HepG2 (cell line): ENCODE measurements around the gene PPIA. TPM values are rescaled to one million over a fixed set of nuclear protein-coding genes. Genes with fewer than 3 reads are reported as not detected.

Experiments used
- ATAC-seq: fragments of 200-7000 bp; cut with Tn5 transposase; 3 replicates; pipeline ENCODE4 v1.9.1; 2020; ENCODE audit warnings: mild to moderate bottlenecking, moderate library complexity
- BruUV-seq: library from RNA; stranded (reverse); fragments of 400-500 nt; replicated peaks from 2 replicates; lab custom pipeline; 2021; lab: Mats Ljungman, UMichigan
- CTCF ChIA-PET: fragments of 300-600 bp; formaldehyde crosslinking; extraction: SDS; loops from one replicate; lab custom pipeline; 2021; ENCODE audit warnings: low total read pairs, inconsistent platforms, low intra/inter-chr PET ratio; lab: Yijun Ruan, JAX
- POLR2A ChIA-PET: fragments of 350-600 bp; sonication (Branson Sonifier 250); formaldehyde crosslinking; loops from one replicate; lab custom pipeline; 2020; ENCODE audit warnings: antibody characterized with exemption, inconsistent platforms; lab: Yijun Ruan, JAX
- DNase-seq: peaks from one replicate; pipeline ENCODE4 v3.0.0-alpha.2; 2015; ENCODE audit warnings: low spot score
- FAIRE-seq: peaks from 3 replicates; lab custom pipeline; 2011; peaks lifted over from hg19 to GRCh38; lab: Jason Lieb, UNC
- H2AFZ ChIP-seq: one replicate; pipeline ENCODE4 v1.6.1; 2011; ENCODE audit warnings: low read length, inconsistent platforms
- H3K27ac ChIP-seq: fragments of 300-600 bp; 3 replicates; pipeline ENCODE4 v1.8.0; 2011; ENCODE audit warnings: mixed run types, mild to moderate bottlenecking, mixed read lengths, low read length, inconsistent platforms; ENCODE audit not compliant: insufficient read depth; ENCODE audit errors: extremely low read length
- H3K27me3 ChIP-seq, 2 experiments: fragments of 200-600 bp in 1 of 2; 2 replicates in 1 of 2; 3 replicates in 1 of 2; pipeline versions ENCODE4 v1.6.0 to v1.8.0; 2011; ENCODE audit warnings: low read length in 2 of 2, mild to moderate bottlenecking in 2 of 2, moderate library complexity in 2 of 2, inconsistent platforms in 1 of 2; ENCODE audit not compliant: insufficient read depth in 2 of 2, control insufficient read depth in 1 of 2
- H3K36me3 ChIP-seq, 2 experiments: fragments of 200-600 bp in 1 of 2; replicated peaks in 1 of 2; 2 replicates in 1 of 2; 3 replicates in 1 of 2; pipeline versions ENCODE4 v1.5.1 to v1.8.0; 2011; ENCODE audit warnings: low read length in 2 of 2, inconsistent platforms in 1 of 2; ENCODE audit not compliant: insufficient read depth in 2 of 2, control insufficient read depth in 1 of 2
- H3K4me1 ChIP-seq: 2 replicates; pipeline ENCODE4 v1.5.1; 2012; ENCODE audit warnings: low read length, inconsistent platforms; ENCODE audit not compliant: insufficient read depth
- H3K4me2 ChIP-seq: 2 replicates; pipeline ENCODE4 v1.6.0; 2011; ENCODE audit warnings: low read depth, low read length, inconsistent platforms
- H3K4me3 ChIP-seq, 3 experiments: fragments of 200-600 bp in 1 of 3; sonication (generic), shearing (Covaris generic) in 1 of 3; replicated peaks in 1 of 3; 2 replicates each; pipeline ENCODE4 v1.5.1; 2011 to 2016; ENCODE audit warnings: low read length in 3 of 3, inconsistent platforms in 2 of 3, low read depth in 2 of 3, mild to moderate bottlenecking in 2 of 3, control low read depth in 1 of 3, mixed read lengths in 1 of 3; ENCODE audit not compliant: insufficient read depth in 1 of 3
- H3K79me2 ChIP-seq: one replicate; pipeline ENCODE4 v1.6.1; 2011; ENCODE audit warnings: low read length, inconsistent platforms; ENCODE audit not compliant: insufficient read depth
- H3K9ac ChIP-seq: 2 replicates; pipeline ENCODE4 v1.6.0; 2011; ENCODE audit warnings: mild to moderate bottlenecking, low read depth, low read length, inconsistent platforms; ENCODE audit not compliant: insufficient read depth
- H3K9me3 ChIP-seq: 2 replicates; pipeline ENCODE4 v1.5.1; 2012; ENCODE audit warnings: mild to moderate bottlenecking, low read length
- H4K20me1 ChIP-seq: 2 replicates; pipeline ENCODE4 v1.6.0; 2011; ENCODE audit warnings: inconsistent platforms, mild to moderate bottlenecking, low read length, moderate library complexity; ENCODE audit not compliant: insufficient read depth
- SMC3 ChIP-seq: IDR thresholded peaks from 2 replicates; pipeline ENCODE4 v1.6.1; 2011; ENCODE audit warnings: low read length, improper control_type of control experiment
- TBX3 ChIP-seq: fragments of 450-650 bp; IDR thresholded peaks from 2 replicates; pipeline ENCODE4 v1.6.1; 2017; ENCODE audit warnings: antibody characterized with exemption, mild to moderate bottlenecking, inconsistent platforms, borderline replicate concordance
- ZNF501 ChIP-seq: sonication (generic); formaldehyde crosslinking; IDR thresholded peaks from 2 replicates; pipeline ENCODE4 v1.5.1; 2020; ENCODE audit warnings: mild to moderate bottlenecking, moderate library complexity, missing genetic modification reagents
- WGBS: methylation state at CpG from one replicate; pipeline ENCODE4 v1.1.6; 2017; ENCODE audit warnings: low lambda C conversion rate; 5-methylcytosine and 5-hydroxymethylcytosine counted together
- in situ Hi-C: cut with HindIII; loops from 2 replicates; pipeline ENCODE4 v1.10.0; 2017; ENCODE audit warnings: low pct_unique_long_range_greater_than_20kb; ENCODE audit not compliant: extremely low pct_ligation_motif_present
- intact Hi-C: fragments of 100-400 bp; cut with micrococcal nuclease; formaldehyde crosslinking; loops from one replicate; pipeline ENCODE4 v1.10.0; 2022; ENCODE audit not compliant: unreplicated experiment
- polyA plus RNA-seq, 8 experiments: library from polyadenylated mRNA; depleted of rRNA in 3 of 8; stranded (reverse) in 7 of 8; unstranded in 1 of 8; fragments of >200 nt; fragmentation: Illumina TruSeq in 4 of 8; extraction: Trizol in 4 of 8; gene quantifications; 2 replicates each; pipeline versions ENCODE4 v1.2.1 to v1.2.3, GENCODE V29; 2011 to 2016; ENCODE audit warnings: low read depth in 4 of 8, missing spikeins in 1 of 8, mixed read lengths in 1 of 8; ENCODE audit not compliant: insufficient read depth in 1 of 8
- total RNA-seq, 5 experiments: library from RNA; depleted of rRNA; stranded (reverse); fragments of >200 nt; fragmentation: Illumina TruSeq; extraction: Trizol; gene quantifications; 2 replicates each; pipeline ENCODE4 v1.2.3, GENCODE V29; 2016; ENCODE audit warnings: low read depth in 1 of 5
- TF ChIP-seq, protein P1 (sequence below), 2 experiments: sonication (generic) in 1 of 2; formaldehyde crosslinking in 1 of 2; IDR thresholded peaks; 2 replicates each; pipeline versions ENCODE4 v1.4.0 to v1.6.1; 2018 to 2020; ENCODE audit warnings: missing genetic modification reagents in 2 of 2, borderline replicate concordance in 1 of 2, low read depth in 1 of 2, mild to moderate bottlenecking in 1 of 2, missing biosample characterization in 1 of 2
- TF ChIP-seq, protein P2 (sequence below): sonication (generic); formaldehyde crosslinking; IDR thresholded peaks from 2 replicates; pipeline ENCODE4 v1.4.0; 2020; ENCODE audit warnings: missing genetic modification reagents, borderline replicate concordance
- TF ChIP-seq, protein P3 (sequence below): sonication (generic); formaldehyde crosslinking; IDR thresholded peaks from 2 replicates; pipeline ENCODE4 v1.8.1; 2022; ENCODE audit warnings: low read depth, mild to moderate bottlenecking, missing genetic modification reagents

Gene PPIA
- total and polyA plus RNA-seq, 2 of the 13 experiments (the other 11 are each of a cell fraction or from before 2014, with no cell fraction given), result 2,268 to 3,010 TPM

DNA sequence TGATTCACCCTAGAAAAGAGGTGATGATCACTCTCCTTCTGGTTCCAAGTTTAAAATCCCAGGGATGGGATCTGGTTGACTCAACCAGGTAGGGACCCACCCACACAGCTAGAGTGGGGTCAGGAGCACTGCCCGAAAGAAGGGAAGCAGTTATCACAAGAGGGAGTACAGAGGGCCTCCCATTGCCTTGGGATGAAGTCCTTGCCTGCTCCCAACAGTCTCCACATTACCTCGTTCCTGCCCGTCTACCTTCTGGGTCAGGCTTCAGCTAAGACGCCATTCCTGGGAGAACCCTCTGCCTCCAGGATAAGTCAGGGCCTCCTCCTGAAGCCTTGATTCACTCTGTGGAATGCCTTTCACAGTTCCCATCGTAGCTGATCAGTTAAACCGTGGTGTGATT is 24.0 kb upstream of the PPIA start:
- no peak overlapping the region for H3K9ac ChIP-seq
- H3K36me3 ChIP-seq, result peaks cover 0 to 3% of the 10 kb centered on the region in 2 experiments; a peak in 1 of 5 replicates
- in situ Hi-C loops (loop anchor here (25.0 kb wide), 1 partner anchor 185 kb away; the partner anchor contains the start of gene TMED4), intact Hi-C loops (no loop called here)
- H2AFZ ChIP-seq, result no peak overlapping the region
- FAIRE-seq (no peak), DNase-seq (no peak), ATAC-seq (no peak)
- TF ChIP-seq, protein P1, sequence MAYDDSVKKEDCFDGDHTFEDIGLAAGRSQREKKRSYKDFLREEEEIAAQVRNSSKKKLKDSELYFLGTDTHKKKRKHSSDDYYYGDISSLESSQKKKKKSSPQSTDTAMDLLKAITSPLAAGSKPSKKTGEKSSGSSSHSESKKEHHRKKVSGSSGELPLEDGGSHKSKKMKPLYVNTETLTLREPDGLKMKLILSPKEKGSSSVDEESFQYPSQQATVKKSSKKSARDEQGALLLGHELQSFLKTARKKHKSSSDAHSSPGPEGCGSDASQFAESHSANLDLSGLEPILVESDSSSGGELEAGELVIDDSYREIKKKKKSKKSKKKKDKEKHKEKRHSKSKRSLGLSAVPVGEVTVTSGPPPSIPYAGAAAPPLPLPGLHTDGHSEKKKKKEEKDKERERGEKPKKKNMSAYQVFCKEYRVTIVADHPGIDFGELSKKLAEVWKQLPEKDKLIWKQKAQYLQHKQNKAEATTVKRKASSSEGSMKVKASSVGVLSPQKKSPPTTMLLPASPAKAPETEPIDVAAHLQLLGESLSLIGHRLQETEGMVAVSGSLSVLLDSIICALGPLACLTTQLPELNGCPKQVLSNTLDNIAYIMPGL (CRISPR knock-in tag; IDR thresholded peaks at IDR 0.05; ENCODE audit: borderline replicate concordance in 1 of 2, low read depth in 1 of 2), result 0 out of 4 replicates have a peak, but pooled peaks of 1 of the 2 experiments have one; percentile 13
- no peak for TF ChIP-seq TBX3
- peaks cover 35% of the 10 kb centered on the region for H3K4me1 ChIP-seq
- CTCF ChIA-PET, result interaction anchor here (0.7 kb wide), 1 partner anchor 75 kb away, joined by 4 read pairs; the partner anchor contains the start of gene H2AZ2
- WGBS, result 45% methylated on average over 5 of the region's 6 CpGs
- POLR2A ChIA-PET, result interaction anchor here (1.6 kb wide), 1 partner anchor 75 kb away, joined by 3 read pairs; the partner anchor contains the start of gene H2AZ2
- H4K20me1 ChIP-seq, result no peaks in the 10 kb centered on the region
- no peak overlapping the region for H3K4me3 ChIP-seq
- no peak overlapping the region for H3K27ac ChIP-seq
- no TSS peak for BruUV-seq
- no peaks in the 10 kb centered on the region for H3K9me3 ChIP-seq
- no peaks in the 10 kb centered on the region for H3K79me2 ChIP-seq
- H3K27me3 ChIP-seq, result no peaks in the 10 kb centered on the region
- no peak overlapping the region for H3K4me2 ChIP-seq

DNA sequence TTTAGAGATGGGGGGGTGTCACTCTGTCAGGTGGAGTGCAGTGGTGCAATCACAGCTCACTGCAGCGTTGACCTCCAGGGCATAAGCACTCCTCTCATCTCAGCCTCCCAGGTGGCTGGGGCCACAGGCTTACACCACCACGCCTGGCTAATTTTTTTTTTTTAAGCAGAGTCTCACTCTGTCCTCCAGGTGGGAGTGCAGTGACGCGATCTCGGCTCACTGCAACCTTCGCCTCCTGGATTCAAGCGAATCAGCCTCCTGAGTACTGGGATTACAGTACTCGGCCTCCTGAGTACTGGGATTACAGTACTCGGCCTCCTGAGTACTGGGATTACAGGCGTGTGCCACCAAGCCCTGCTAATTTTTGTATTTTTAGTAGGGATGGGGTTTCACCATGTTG is 23.6 kb upstream of the PPIA start:
- H3K36me3 ChIP-seq, result no peaks in the 10 kb centered on the region
- no peak overlapping the region for H3K27ac ChIP-seq
- peaks cover 31% of the 10 kb centered on the region for H3K4me1 ChIP-seq
- no peaks in the 10 kb centered on the region for H3K9me3 ChIP-seq
- no peak overlapping the region for H3K9ac ChIP-seq
- POLR2A ChIA-PET, result interaction anchor here (1.6 kb wide), 1 partner anchor 75 kb away, joined by 3 read pairs; the partner anchor contains the start of gene H2AZ2
- no peaks in the 10 kb centered on the region for H4K20me1 ChIP-seq
- in situ Hi-C loops (loop anchor here (25.0 kb wide), 1 partner anchor 186 kb away; the partner anchor contains the start of gene TMED4), intact Hi-C loops (loop anchor here (1.0 kb wide), 1 partner anchor 149 kb away; no protein-coding TSS in a partner anchor)
- CTCF ChIA-PET, result interaction anchor here (0.7 to 0.9 kb wide), 2 partner anchors 75 to 149 kb away, joined by 3 to 4 read pairs; partner anchors contain the start of gene H2AZ2
- no peak overlapping the region for H2AFZ ChIP-seq
- H3K4me3 ChIP-seq, result no peak overlapping the region
- DNase-seq, result peak; percentile 52
- no TSS peak for BruUV-seq
- no peak overlapping the region for H3K4me2 ChIP-seq
- H3K27me3 ChIP-seq, result no peaks in the 10 kb centered on the region
- 34% methylated on average over 9 of the region's 10 CpGs for WGBS
- no peaks in the 10 kb centered on the region for H3K79me2 ChIP-seq
- peak; percentile 66 for ATAC-seq
- FAIRE-seq, result no peak
- TF ChIP-seq, protein P2, sequence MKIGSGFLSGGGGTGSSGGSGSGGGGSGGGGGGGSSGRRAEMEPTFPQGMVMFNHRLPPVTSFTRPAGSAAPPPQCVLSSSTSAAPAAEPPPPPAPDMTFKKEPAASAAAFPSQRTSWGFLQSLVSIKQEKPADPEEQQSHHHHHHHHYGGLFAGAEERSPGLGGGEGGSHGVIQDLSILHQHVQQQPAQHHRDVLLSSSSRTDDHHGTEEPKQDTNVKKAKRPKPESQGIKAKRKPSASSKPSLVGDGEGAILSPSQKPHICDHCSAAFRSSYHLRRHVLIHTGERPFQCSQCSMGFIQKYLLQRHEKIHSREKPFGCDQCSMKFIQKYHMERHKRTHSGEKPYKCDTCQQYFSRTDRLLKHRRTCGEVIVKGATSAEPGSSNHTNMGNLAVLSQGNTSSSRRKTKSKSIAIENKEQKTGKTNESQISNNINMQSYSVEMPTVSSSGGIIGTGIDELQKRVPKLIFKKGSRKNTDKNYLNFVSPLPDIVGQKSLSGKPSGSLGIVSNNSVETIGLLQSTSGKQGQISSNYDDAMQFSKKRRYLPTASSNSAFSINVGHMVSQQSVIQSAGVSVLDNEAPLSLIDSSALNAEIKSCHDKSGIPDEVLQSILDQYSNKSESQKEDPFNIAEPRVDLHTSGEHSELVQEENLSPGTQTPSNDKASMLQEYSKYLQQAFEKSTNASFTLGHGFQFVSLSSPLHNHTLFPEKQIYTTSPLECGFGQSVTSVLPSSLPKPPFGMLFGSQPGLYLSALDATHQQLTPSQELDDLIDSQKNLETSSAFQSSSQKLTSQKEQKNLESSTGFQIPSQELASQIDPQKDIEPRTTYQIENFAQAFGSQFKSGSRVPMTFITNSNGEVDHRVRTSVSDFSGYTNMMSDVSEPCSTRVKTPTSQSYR (CRISPR knock-in tag), result no peak
- TF ChIP-seq, protein P3, sequence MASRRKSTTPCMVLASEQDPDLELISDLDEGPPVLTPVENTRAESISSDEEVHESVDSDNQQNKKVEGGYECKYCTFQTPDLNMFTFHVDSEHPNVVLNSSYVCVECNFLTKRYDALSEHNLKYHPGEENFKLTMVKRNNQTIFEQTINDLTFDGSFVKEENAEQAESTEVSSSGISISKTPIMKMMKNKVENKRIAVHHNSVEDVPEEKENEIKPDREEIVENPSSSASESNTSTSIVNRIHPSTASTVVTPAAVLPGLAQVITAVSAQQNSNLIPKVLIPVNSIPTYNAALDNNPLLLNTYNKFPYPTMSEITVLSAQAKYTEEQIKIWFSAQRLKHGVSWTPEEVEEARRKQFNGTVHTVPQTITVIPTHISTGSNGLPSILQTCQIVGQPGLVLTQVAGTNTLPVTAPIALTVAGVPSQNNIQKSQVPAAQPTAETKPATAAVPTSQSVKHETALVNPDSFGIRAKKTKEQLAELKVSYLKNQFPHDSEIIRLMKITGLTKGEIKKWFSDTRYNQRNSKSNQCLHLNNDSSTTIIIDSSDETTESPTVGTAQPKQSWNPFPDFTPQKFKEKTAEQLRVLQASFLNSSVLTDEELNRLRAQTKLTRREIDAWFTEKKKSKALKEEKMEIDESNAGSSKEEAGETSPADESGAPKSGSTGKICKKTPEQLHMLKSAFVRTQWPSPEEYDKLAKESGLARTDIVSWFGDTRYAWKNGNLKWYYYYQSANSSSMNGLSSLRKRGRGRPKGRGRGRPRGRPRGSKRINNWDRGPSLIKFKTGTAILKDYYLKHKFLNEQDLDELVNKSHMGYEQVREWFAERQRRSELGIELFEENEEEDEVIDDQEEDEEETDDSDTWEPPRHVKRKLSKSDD (CRISPR knock-in tag), result no peak
- TF ChIP-seq ZNF501 (CRISPR knock-in tag), result peak; percentile 31; the same call in 1 of the 2 replicates
- peak; percentile 15; the same call in 1 of the 2 replicates for TF ChIP-seq SMC3
